ENCODE measurements around the gene WDR33.

The WDR33 gene

DNA sequence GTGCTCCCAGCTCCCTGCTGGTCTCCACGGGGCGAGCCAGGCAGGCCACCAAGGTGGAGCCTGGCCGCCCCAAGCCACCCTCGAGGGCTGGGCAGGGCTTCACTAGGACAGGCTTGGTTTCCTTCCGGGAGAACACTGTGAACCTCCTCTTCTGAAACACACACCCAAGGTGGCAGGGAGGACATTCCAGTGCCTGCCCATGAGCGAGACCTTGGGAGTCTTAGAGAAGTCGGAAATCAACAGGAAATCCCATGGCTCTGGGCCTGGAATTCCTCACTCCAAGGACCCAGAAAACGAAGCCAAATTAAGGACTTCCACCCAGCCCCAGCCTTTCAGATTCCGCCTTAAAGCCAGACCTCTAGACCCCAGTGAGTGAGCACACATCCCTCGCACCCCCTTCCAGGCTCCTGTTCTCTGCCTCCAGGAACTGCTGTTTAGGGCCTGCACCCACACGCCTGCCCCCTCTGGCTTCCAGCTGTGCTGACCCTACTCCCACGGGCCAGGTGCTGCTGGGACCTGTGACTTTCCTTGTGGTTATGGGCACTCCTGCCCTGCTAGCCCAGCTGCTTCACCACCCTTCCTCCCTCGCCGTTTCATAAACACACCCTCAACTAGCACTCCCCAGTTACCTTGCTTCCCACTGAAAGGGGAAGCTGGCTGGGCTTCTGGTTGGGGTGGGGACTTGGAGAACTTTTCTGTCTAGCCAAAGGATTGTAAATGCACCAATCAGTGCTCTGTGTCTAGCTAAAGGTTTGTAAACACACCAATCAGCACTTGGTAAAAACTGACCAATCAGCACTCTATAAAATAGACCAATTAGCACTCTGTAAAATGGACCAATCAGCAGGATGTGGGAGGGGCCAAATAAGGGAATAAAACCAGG is 151.3 kb downstream of the WDR33 start:
- Histone ChIP-seq H3K4me1 (ENCODE audit: control insufficient read depth, insufficient read depth, low read length, poor library complexity, severe bottlenecking) (peaks cover 25% of the 10 kb centered on the region), H3K4me3 (ENCODE audit: extremely low read depth, insufficient read depth, low read length, poor library complexity, severe bottlenecking) (no peak overlapping the region)

DNA sequence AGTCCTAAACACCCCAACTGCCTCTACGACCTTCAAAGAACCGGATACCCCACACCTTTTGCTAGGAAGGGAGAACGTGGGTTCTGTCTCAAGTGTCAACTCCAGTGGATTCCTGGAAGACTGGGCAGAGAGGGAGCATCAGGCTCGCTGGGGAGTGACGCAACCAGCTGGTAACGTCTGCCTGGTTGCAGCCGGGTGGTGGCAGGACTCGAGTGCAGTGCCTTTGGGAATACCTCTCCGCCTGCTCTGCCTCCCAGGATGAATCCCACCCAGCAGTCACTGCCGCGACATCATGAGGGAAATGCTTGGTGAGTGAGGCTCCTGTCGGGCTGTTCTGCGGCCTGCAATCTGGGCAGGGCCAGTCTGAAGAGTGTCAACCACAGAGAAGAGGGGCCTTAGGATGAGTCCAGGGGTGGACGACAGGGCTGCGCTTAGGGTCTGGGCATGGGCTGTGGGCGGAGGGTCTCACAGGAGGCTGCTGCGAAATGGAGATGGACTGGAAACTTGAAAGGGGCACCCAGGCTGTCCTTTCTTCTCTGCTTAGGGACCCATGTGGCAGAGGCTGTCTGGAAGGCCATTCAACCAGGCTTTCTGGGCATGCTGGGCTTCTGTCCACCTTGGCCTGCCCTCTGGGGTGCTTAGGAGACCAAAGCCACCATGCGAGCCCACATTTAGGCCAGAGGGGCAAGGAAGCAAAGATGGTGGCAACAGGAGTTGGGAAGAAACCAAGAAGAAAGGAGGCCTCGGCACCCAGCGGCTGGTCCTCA is 152.1 kb downstream of the WDR33 start:
- Histone ChIP-seq H3K9me3 (ENCODE audit: control insufficient read depth, low read length) (no peaks in the 10 kb centered on the region), H3K4me1 (ENCODE audit: control insufficient read depth, insufficient read depth, low read length, poor library complexity, severe bottlenecking) (peaks cover 20% of the 10 kb centered on the region), H3K4me3 (ENCODE audit: extremely low read depth, insufficient read depth, low read length, poor library complexity, severe bottlenecking) (no peak overlapping the region), H3K27ac (ENCODE audit: low read depth, low read length, severe bottlenecking) (no peak overlapping the region), H3K36me3 (ENCODE audit: control insufficient read depth, insufficient read depth, low read length) (peaks cover 5% of the 10 kb centered on the region)
- 91 to 95% methylated on average over 18 to 20 of the region's 20 CpGs for WGBS, 2 experiments (ENCODE audit: insufficient coverage in 2 of 2)

More for the DNA sequence above, 151.3 kb downstream of the WDR33 start:
- H3K36me3 ChIP-seq (ENCODE audit: control insufficient read depth, insufficient read depth, low read length): peaks cover 5% of the 10 kb centered on the region
- 95 to 96% methylated on average over 10 to 11 of the region's 14 CpGs for WGBS, 2 experiments (ENCODE audit: insufficient coverage in 2 of 2)
- H3K9me3 ChIP-seq (ENCODE audit: control insufficient read depth, low read length): no peaks in the 10 kb centered on the region
- no peak overlapping the region for H3K27ac ChIP-seq (ENCODE audit: low read depth, low read length, severe bottlenecking)

GRCh38 chr2:127658146-127658545 is 152.8 kb downstream of the WDR33 start:
- Histone ChIP-seq H3K27ac (ENCODE audit: low read depth, low read length, severe bottlenecking) (no peak overlapping the region), H3K36me3 (ENCODE audit: control insufficient read depth, insufficient read depth, low read length) (peaks cover 5% of the 10 kb centered on the region), H3K9me3 (ENCODE audit: control insufficient read depth, low read length) (no peaks in the 10 kb centered on the region), H3K4me1 (ENCODE audit: control insufficient read depth, insufficient read depth, low read length, poor library complexity, severe bottlenecking) (peaks cover 16% of the 10 kb centered on the region), H3K4me3 (ENCODE audit: extremely low read depth, insufficient read depth, low read length, poor library complexity, severe bottlenecking) (no peak overlapping the region)
- WGBS, 2 experiments (ENCODE audit: insufficient coverage in 2 of 2): 100% methylated on average over 1 to 3 of the region's 6 CpGs

GRCh38 chr2:127657232-127657595 is 153.8 kb downstream of the WDR33 start:
- H3K4me3 ChIP-seq (ENCODE audit: extremely low read depth, insufficient read depth, low read length, poor library complexity, severe bottlenecking): no peak overlapping the region
- no peak overlapping the region for H3K27ac ChIP-seq (ENCODE audit: low read depth, low read length, severe bottlenecking)
- H3K4me1 ChIP-seq (ENCODE audit: control insufficient read depth, insufficient read depth, low read length, poor library complexity, severe bottlenecking): peaks cover 17% of the 10 kb centered on the region
- H3K9me3 ChIP-seq (ENCODE audit: control insufficient read depth, low read length): no peaks in the 10 kb centered on the region
- WGBS, 2 experiments (ENCODE audit: insufficient coverage in 2 of 2): 95 to 96% methylated on average over 16 to 17 of the region's 17 CpGs
- peaks cover 5% of the 10 kb centered on the region for H3K36me3 ChIP-seq (ENCODE audit: control insufficient read depth, insufficient read depth, low read length)

- 86 to 94% methylated on average over 15 of the region's 15 CpGs for WGBS, 2 experiments (ENCODE audit: insufficient coverage in 2 of 2)
- no peaks in the 10 kb centered on the region for H3K9me3 ChIP-seq (ENCODE audit: control insufficient read depth, low read length)
- peaks cover 13% of the 10 kb centered on the region for H3K4me1 ChIP-seq (ENCODE audit: control insufficient read depth, insufficient read depth, low read length, poor library complexity, severe bottlenecking)
- H3K4me3 ChIP-seq (ENCODE audit: extremely low read depth, insufficient read depth, low read length, poor library complexity, severe bottlenecking): no peak overlapping the region
- H3K36me3 ChIP-seq (ENCODE audit: control insufficient read depth, insufficient read depth, low read length): peaks cover 5% of the 10 kb centered on the region
- H3K27ac ChIP-seq (ENCODE audit: low read depth, low read length, severe bottlenecking): no peak overlapping the region
Observed at GRCh38 chr2:127656569-127657231, 154.3 kb downstream of the WDR33 start.

DNA sequence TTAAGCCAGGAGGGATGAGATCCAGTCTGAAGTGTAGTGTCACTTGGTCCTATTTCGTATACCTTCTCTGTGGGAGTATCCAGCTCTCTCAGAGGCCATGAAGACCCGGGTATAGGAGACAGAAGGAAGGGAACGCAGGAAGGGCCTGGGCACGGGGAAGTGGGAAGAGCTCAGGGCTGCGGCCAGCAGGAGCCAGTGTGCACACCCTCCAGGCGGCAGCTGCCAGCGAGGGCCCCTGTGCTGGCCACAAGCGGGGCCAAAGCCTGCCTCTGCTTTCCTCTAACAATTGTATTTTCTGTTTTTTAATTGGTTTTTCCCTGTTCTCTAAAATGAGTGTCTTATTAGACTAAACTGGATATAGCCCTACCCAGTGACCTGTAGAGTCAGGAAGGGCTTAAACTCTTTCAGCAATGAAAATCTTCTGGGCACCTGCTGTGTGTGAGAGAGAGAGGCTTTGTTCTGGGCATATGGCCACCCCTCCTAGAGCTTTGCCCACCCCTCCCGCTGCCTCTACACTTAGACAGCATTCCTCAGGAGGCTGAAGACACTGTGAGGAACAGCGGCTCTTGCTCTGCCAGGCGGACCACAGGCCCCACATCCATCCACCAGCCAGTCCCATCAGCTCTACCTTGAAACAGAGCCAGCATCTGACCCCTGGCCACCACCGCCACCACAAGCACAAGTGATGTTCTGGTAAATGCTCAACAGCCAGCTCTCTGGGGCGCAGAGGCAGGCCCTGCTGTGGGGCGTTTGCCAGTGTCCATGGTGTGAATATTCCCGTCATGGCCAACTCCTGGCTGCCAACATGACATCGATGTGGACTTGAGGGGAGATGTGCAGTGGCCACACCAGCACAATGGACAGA is 155.5 kb downstream of the WDR33 start:
- Histone ChIP-seq H3K36me3 (ENCODE audit: control insufficient read depth, insufficient read depth, low read length) (peaks cover 5% of the 10 kb centered on the region), H3K4me3 (ENCODE audit: extremely low read depth, insufficient read depth, low read length, poor library complexity, severe bottlenecking) (no peak overlapping the region), H3K4me1 (ENCODE audit: control insufficient read depth, insufficient read depth, low read length, poor library complexity, severe bottlenecking) (peaks cover 11% of the 10 kb centered on the region), H3K27ac (ENCODE audit: low read depth, low read length, severe bottlenecking) (no peak overlapping the region), H3K9me3 (ENCODE audit: control insufficient read depth, low read length) (no peaks in the 10 kb centered on the region)
- 81 to 85% methylated on average over 13 to 15 of the region's 16 CpGs for WGBS, 2 experiments (ENCODE audit: insufficient coverage in 2 of 2)

DNA sequence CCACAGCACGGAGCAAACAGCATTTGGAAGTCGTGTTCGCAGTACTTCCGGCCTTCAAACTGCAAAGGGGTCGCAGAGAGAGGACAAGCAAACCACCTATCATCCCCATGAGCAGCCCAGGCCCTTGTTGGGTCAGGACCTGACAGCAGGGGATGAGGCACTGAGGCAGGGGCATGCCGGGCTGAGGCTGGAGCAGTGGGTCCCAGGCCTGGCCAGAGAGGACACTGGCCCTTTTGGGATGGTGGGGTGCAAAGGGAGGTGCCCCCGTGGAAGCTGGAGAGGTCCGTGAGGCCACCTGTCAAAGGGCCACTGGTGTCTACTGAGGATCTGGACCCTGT is 156.2 kb downstream of the WDR33 start:
- H3K36me3 ChIP-seq (ENCODE audit: control insufficient read depth, insufficient read depth, low read length): no peaks in the 10 kb centered on the region
- H3K9me3 ChIP-seq (ENCODE audit: control insufficient read depth, low read length): no peaks in the 10 kb centered on the region
- no peak overlapping the region for H3K4me3 ChIP-seq (ENCODE audit: extremely low read depth, insufficient read depth, low read length, poor library complexity, severe bottlenecking)
- 81 to 91% methylated on average over 3 to 8 of the region's 8 CpGs for WGBS, 2 experiments (ENCODE audit: insufficient coverage in 2 of 2)
- no peak overlapping the region for H3K27ac ChIP-seq (ENCODE audit: low read depth, low read length, severe bottlenecking)
- H3K4me1 ChIP-seq (ENCODE audit: control insufficient read depth, insufficient read depth, low read length, poor library complexity, severe bottlenecking): peaks cover 11% of the 10 kb centered on the region

- WGBS, 2 experiments (ENCODE audit: insufficient coverage in 2 of 2): 92 to 96% methylated on average over 21 to 23 of the region's 24 CpGs
- Histone ChIP-seq H3K9me3 (ENCODE audit: control insufficient read depth, low read length) (no peaks in the 10 kb centered on the region), H3K4me3 (ENCODE audit: extremely low read depth, insufficient read depth, low read length, poor library complexity, severe bottlenecking) (no peak overlapping the region), H3K4me1 (ENCODE audit: control insufficient read depth, insufficient read depth, low read length, poor library complexity, severe bottlenecking) (peaks cover 10% of the 10 kb centered on the region), H3K36me3 (ENCODE audit: control insufficient read depth, insufficient read depth, low read length) (no peaks in the 10 kb centered on the region), H3K27ac (ENCODE audit: low read depth, low read length, severe bottlenecking) (no peak overlapping the region)
Observed at GRCh38 chr2:127654084-127654837, 156.7 kb downstream of the WDR33 start.

- 83 to 85% methylated on average over 11 to 12 of the region's 16 CpGs for WGBS, 2 experiments (ENCODE audit: insufficient coverage in 2 of 2)
Observed at GRCh38 chr2:127653421-127654083, 157.4 kb downstream of the WDR33 start.

More at GRCh38 chr2:127653421-127654083, 157.4 kb downstream of the WDR33 start:
- no peaks in the 10 kb centered on the region for H3K9me3 ChIP-seq (ENCODE audit: control insufficient read depth, low read length)
- no peak overlapping the region for H3K27ac ChIP-seq (ENCODE audit: low read depth, low read length, severe bottlenecking)
- H3K36me3 ChIP-seq (ENCODE audit: control insufficient read depth, insufficient read depth, low read length): no peaks in the 10 kb centered on the region
- H3K4me1 ChIP-seq (ENCODE audit: control insufficient read depth, insufficient read depth, low read length, poor library complexity, severe bottlenecking): peaks cover 5% of the 10 kb centered on the region
- no peak overlapping the region for H3K4me3 ChIP-seq (ENCODE audit: extremely low read depth, insufficient read depth, low read length, poor library complexity, severe bottlenecking)
